Osteocyte (in vitro differentiated cells): ENCODE results near the gene METTL22. TPM values are rescaled to one million over a fixed set of nuclear protein-coding genes. Genes with fewer than 3 reads are reported as not detected.

Experiments used
- DNase-seq: peaks from one replicate; pipeline ENCODE4 v3.0.0; 2021; ENCODE audit warnings: mixed read lengths; ENCODE audit not compliant: unreplicated experiment; ENCODE audit errors: extremely low spot score
- H3K27ac Mint-ChIP-seq: one replicate; pipeline ENCODE4 v1.8.0; 2021; ENCODE audit warnings: mild to moderate bottlenecking, mixed read lengths; ENCODE audit not compliant: unreplicated experiment
- H3K27me3 Mint-ChIP-seq: one replicate; pipeline ENCODE4 v1.8.0; 2021; ENCODE audit warnings: mixed read lengths; ENCODE audit not compliant: unreplicated experiment
- H3K36me3 Mint-ChIP-seq: one replicate; pipeline ENCODE4 v1.8.0; 2021; ENCODE audit warnings: mixed read lengths; ENCODE audit not compliant: unreplicated experiment
- H3K4me1 Mint-ChIP-seq: one replicate; pipeline ENCODE4 v1.8.0; 2021; ENCODE audit warnings: mixed read lengths; ENCODE audit not compliant: unreplicated experiment
- H3K4me3 Mint-ChIP-seq: one replicate; pipeline ENCODE4 v1.8.0; 2021; ENCODE audit warnings: mild to moderate bottlenecking, moderate library complexity, mixed read lengths; ENCODE audit not compliant: unreplicated experiment
- H3K9me3 Mint-ChIP-seq: one replicate; pipeline ENCODE4 v1.8.0; 2021; ENCODE audit warnings: mixed read lengths; ENCODE audit not compliant: unreplicated experiment
- CTCF ChIP-seq: fragments of 200-600 bp; sonication (generic); IDR thresholded peaks from 2 replicates; pipeline ENCODE4 v1.5.0; 2021; ENCODE audit warnings: antibody characterized with exemption, mild to moderate bottlenecking, moderate library complexity
- total RNA-seq: library from RNA; stranded (reverse); gene quantifications from 2 replicates; pipeline ENCODE4 v1.2.1, GENCODE V29; 2021

The METTL22 gene
- total RNA-seq, 1 donor from 2014 or later = 40.1 TPM

DNA sequence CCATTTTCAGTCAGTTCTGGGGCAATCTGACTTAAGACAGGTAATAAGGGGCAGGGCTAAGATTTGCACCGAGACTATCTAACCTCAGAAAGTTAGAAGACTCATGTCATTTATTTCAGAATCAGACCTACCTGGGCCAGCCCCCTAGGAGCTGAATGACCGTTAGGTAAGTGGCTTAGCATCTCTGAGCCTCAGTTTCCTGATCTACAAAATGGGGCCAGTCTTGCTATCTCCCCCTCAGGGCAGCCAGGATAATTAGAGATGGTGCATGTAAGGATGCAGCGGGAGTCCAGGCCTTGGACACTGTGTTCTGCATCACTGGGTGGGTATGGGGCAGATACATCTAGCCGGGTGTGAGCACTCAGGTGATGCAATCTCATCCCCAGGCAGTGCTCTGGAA lies 10.4 kb upstream of the METTL22 start:
- TF ChIP-seq CTCF = no peak
- peaks cover 17% of the 10 kb centered on the region for H3K27me3 Mint-ChIP-seq
- peaks cover 2% of the 10 kb centered on the region for H3K9me3 Mint-ChIP-seq
- no peak for DNase-seq
- H3K36me3 Mint-ChIP-seq = no peaks in the 10 kb centered on the region
- no peak overlapping the region for H3K4me3 Mint-ChIP-seq
- no peak overlapping the region for H3K27ac Mint-ChIP-seq
- H3K4me1 Mint-ChIP-seq = no peaks in the 10 kb centered on the region

- peaks cover 2% of the 10 kb centered on the region for H3K9me3 Mint-ChIP-seq
- H3K27me3 Mint-ChIP-seq = peaks cover 16% of the 10 kb centered on the region
- H3K27ac Mint-ChIP-seq = no peak overlapping the region
- no peak for TF ChIP-seq CTCF
- DNase-seq = no peak
- no peaks in the 10 kb centered on the region for H3K36me3 Mint-ChIP-seq
- H3K4me1 Mint-ChIP-seq = no peaks in the 10 kb centered on the region
- no peak overlapping the region for H3K4me3 Mint-ChIP-seq
These were observed 9.5 kb upstream of the METTL22 start for GRCh38 chr16:8611886-8612600.

DNA sequence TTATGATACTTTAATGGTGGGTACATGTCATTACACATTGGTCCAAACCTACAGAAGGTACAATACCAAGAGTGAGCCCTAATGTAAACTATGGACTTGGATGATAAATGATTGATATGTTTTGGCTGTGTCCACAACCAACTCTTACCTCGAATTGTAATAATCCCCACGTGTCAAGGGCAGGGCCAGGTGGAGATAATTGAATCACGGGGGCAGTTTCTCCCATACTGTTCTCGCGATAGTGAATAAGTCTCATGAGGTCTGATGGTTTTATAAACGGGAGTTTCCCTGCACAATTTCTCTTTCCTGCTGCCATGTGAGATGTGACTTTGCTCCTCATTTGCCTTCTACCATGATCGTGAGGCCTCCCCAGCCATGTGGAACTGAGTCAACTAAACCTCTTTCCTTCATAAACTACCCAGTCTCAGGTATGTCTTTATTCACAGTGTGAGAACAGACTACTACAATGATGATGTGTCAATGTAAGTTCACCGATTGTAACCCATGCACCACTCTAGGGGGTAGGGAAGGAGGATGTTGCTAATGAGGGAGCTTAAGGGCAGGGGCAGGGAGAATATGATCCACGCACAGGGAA lies 7.0 kb upstream of the METTL22 start:
- no peak for TF ChIP-seq CTCF
- Mint-ChIP-seq H3K36me3 (no peaks in the 10 kb centered on the region), H3K4me1 (no peaks in the 10 kb centered on the region), H3K27me3 (peaks cover 34% of the 10 kb centered on the region), H3K27ac (no peak overlapping the region), H3K9me3 (no peaks in the 10 kb centered on the region), H3K4me3 (no peak overlapping the region)
- DNase-seq = no peak

GRCh38 chr16:8619671-8620370 lies 1.7 kb upstream of the METTL22 start:
- Mint-ChIP-seq H3K27me3 (peaks cover 30% of the 10 kb centered on the region), H3K27ac (no peak overlapping the region), H3K36me3 (peaks cover 3% of the 10 kb centered on the region), H3K4me3 (no peak overlapping the region), H3K9me3 (no peaks in the 10 kb centered on the region), H3K4me1 (peaks cover 9% of the 10 kb centered on the region)
- no peak for DNase-seq
- no peak for TF ChIP-seq CTCF

DNA sequence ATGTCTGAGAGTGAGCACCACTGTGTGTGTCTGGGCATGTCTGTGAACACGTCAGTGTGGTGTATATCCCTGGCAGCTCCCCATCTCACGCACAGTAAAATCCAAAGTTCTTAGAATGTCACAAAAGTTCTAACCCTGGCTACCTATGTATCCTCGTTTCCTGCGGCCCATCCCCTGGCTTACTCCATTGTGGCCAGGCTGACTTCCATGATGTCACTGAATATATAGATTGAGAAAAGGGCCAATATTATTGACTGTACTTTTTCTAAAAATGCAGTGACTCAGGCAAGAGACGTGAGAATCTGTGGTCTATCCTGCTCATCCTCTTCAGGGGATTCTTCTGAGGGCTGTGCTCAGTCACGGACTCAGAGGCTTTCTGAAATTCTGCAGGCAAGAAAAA lies 963 bp upstream of the METTL22 start:
- H3K9me3 Mint-ChIP-seq = no peaks in the 10 kb centered on the region
- no peak for DNase-seq
- peaks cover 27% of the 10 kb centered on the region for H3K27me3 Mint-ChIP-seq
- TF ChIP-seq CTCF = no peak
- peaks cover 5% of the 10 kb centered on the region for H3K36me3 Mint-ChIP-seq
- H3K27ac Mint-ChIP-seq = no peak overlapping the region
- peak overlapping the region; percentile 97 for H3K4me3 Mint-ChIP-seq
- H3K4me1 Mint-ChIP-seq = peaks cover 12% of the 10 kb centered on the region
